HG03280 (cell line): ENCODE data around the gene TMEM184A.
"Not testable (repeated sequence)": the region's sequence is repeated elsewhere in the genome, so short reads cannot be mapped to it uniquely, and the experiment has no call there.

Experiments
- ATAC-seq: cut with Tn5 transposase; IDR thresholded peaks from one replicate; pipeline ENCODE4 v1.9.1; 2021; ENCODE audit warnings: mild to moderate bottlenecking, moderate library complexity; ENCODE audit not compliant: unreplicated experiment

The TMEM184A gene

GRCh38 chr7:1590887-1591286 lies 34.9 kb upstream of the TMEM184A start:
- ATAC-seq: no peak

GRCh38 chr7:1590476-1590875 lies 34.5 kb upstream of the TMEM184A start:
- ATAC-seq: no peak

- no peak for ATAC-seq
Observed at GRCh38 chr7:1588978-1589377, 33.0 kb upstream of the TMEM184A start.

GRCh38 chr7:1587738-1588137 lies 31.7 kb upstream of the TMEM184A start:
- ATAC-seq: no peak

- no peak for ATAC-seq
Observed at GRCh38 chr7:1586827-1587705, 31.1 kb upstream of the TMEM184A start.

GRCh38 chr7:1586126-1586826 lies 30.3 kb upstream of the TMEM184A start:
- ATAC-seq: no peak

GRCh38 chr7:1585142-1585981 lies 29.4 kb upstream of the TMEM184A start:
- ATAC-seq: no peak

GRCh38 chr7:1584700-1585099 lies 28.7 kb upstream of the TMEM184A start:
- ATAC-seq: no peak

GRCh38 chr7:1583241-1583930 lies 27.4 kb upstream of the TMEM184A start:
- ATAC-seq: not testable (repeated sequence)

- ATAC-seq: no peak
Observed at GRCh38 chr7:1580422-1581030, 24.5 kb upstream of the TMEM184A start.

GRCh38 chr7:1579481-1580421 lies 23.7 kb upstream of the TMEM184A start:
- peak; percentile 76 for ATAC-seq

- no peak for ATAC-seq
Observed at GRCh38 chr7:1578513-1578912, 22.5 kb upstream of the TMEM184A start.

GRCh38 chr7:1576521-1577253 lies 20.7 kb upstream of the TMEM184A start:
- no peak for ATAC-seq

GRCh38 chr7:1575809-1576208 lies 19.8 kb upstream of the TMEM184A start:
- no peak for ATAC-seq

GRCh38 chr7:1572111-1572822 lies 16.3 kb upstream of the TMEM184A start:
- ATAC-seq: no peak

GRCh38 chr7:1569833-1570632 lies 14.0 kb upstream of the TMEM184A start, which contains the start of gene PSMG3:
PSMG3 (minus strand) TSS chr7:1570032; CDS start chr7:1569339, 693 bp downstream.
- ATAC-seq: peak; percentile 96

GRCh38 chr7:1569440-1569832 lies 13.4 kb upstream of the TMEM184A start:
- ATAC-seq: no peak
